Measurements from ENCODE around the gene MAP2K5.

MAP2K5 gene

GRCh38 chr15:67823314-67824196 lies 281.1 kb downstream of the MAP2K5 start:
- ChIA-PET CTCF (interaction anchor here (0.6 to 1.0 kb wide), 3 partner anchors 145 to 345 kb away, joined by 3 to 5 read pairs (median 4); no protein-coding TSS in a partner anchor), POLR2A (ENCODE audit: low non-redundant PET) (no interaction called here)
- no peak overlapping the region for H3K27ac ChIP-seq
- DNase-seq (ENCODE audit: low spot score) = no peak
- TF ChIP-seq CTCF (conservative IDR thresholded peaks at IDR 0.05; ENCODE audit: low read depth) = no peak

- H3K27ac ChIP-seq = no peak overlapping the region
- no peak for TF ChIP-seq CTCF (conservative IDR thresholded peaks at IDR 0.05; ENCODE audit: low read depth)
- CTCF ChIA-PET = interaction anchor here (0.6 to 1.1 kb wide), 6 partner anchors 20 to 520 kb away, joined by 3 to 5 read pairs (median 3); no protein-coding TSS in a partner anchor
- POLR2A ChIA-PET (ENCODE audit: low non-redundant PET) = no interaction called here
- no peak for DNase-seq (ENCODE audit: low spot score)
Observed at GRCh38 chr15:67824197-67824968, 281.9 kb downstream of the MAP2K5 start.

DNA sequence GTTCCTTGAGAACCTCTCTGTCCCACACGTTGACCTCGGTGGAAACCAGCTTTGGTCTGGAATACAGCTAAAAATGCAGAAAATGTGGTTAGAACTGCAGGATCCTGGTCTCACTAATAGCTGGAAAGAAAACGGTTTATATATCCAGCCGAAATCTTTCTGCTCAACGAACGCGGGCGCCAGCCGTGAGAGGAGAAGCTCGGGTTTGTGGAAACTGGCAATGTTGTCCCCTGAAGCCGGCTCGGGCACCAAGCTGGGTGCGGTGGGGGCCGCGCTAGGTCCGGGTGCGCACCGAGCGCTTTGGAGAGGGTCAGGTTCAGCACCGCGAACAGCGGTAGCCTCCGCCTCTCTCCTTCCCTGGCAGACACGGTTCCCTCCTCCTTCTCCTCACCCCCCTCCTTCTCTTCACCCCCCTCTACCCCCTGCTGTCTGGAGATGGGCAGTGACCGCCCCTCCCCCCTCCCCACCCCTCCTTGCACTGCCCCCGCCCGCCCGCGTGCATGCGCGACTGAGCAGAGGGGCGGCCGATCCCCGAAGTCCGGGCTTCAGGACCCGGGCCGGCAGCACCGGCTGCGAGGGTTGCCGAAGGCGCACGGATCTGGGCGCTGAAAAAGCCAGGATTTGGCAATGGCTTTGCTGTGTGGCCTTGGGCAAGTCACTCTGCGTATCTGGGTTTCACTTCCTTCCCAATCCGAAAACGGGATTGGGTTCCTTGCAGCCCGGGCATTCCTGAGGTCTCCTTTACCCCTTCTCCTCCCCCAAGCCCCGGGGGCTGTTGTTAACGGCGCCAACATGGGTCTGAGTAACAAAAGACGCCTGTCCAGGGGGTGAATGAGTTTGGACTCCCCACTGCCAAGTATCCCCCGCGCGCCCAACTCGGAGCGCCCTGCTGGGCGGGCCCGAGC lies 282.7 kb downstream of the MAP2K5 start, which contains the start of gene SKOR1:
TSS of gene SKOR1 (plus strand) at position 534 of the 905 bp plus-strand sequence. CDS start at position 628, 94 bp downstream.
- CTCF ChIA-PET = interaction anchor here (0.6 to 1.1 kb wide), 4 partner anchors 21 to 521 kb away, joined by 3 to 5 read pairs (median 3); no protein-coding TSS in a partner anchor
- no peak for TF ChIP-seq CTCF (conservative IDR thresholded peaks at IDR 0.05; ENCODE audit: low read depth)
- no peak within 1 kb of the TSS for H3K27ac ChIP-seq
- POLR2A ChIA-PET (ENCODE audit: low non-redundant PET) = no interaction called here
- DNase-seq (ENCODE audit: low spot score) = no peak

DNA sequence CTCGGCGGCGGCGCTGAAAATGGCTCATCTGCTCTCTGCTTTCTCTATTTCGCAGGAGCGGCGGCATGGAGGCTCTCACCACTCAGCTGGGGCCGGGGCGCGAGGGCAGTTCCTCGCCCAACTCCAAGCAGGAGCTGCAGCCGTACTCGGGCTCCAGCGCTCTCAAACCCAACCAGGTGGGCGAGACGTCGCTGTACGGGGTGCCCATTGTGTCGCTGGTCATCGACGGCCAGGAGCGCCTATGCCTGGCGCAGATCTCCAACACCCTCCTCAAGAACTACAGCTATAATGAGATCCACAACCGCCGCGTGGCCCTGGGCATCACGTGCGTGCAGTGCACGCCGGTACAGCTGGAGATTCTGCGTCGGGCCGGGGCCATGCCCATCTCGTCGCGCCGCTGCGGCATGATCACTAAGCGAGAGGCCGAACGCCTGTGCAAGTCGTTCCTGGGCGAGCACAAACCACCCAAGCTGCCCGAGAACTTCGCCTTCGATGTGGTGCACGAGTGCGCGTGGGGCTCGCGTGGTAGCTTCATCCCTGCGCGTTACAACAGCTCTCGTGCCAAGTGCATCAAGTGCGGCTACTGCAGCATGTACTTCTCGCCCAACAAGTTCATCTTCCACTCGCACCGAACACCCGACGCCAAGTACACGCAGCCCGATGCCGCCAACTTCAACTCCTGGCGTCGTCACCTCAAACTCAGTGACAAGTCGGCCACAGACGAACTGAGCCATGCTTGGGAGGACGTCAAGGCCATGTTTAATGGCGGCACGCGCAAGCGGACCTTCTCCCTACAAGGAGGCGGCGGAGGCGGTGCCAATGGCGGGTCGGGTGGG lies 283.6 kb downstream of the MAP2K5 start:
- CTCF ChIA-PET = interaction anchor here (0.6 kb wide), 1 partner anchor 101 kb away, joined by 5 read pairs; no protein-coding TSS in a partner anchor
- DNase-seq (ENCODE audit: low spot score) = no peak
- POLR2A ChIA-PET (ENCODE audit: low non-redundant PET) = no interaction called here
- H3K27ac ChIP-seq = no peak overlapping the region
- TF ChIP-seq CTCF (conservative IDR thresholded peaks at IDR 0.05; ENCODE audit: low read depth) = no peak

DNA sequence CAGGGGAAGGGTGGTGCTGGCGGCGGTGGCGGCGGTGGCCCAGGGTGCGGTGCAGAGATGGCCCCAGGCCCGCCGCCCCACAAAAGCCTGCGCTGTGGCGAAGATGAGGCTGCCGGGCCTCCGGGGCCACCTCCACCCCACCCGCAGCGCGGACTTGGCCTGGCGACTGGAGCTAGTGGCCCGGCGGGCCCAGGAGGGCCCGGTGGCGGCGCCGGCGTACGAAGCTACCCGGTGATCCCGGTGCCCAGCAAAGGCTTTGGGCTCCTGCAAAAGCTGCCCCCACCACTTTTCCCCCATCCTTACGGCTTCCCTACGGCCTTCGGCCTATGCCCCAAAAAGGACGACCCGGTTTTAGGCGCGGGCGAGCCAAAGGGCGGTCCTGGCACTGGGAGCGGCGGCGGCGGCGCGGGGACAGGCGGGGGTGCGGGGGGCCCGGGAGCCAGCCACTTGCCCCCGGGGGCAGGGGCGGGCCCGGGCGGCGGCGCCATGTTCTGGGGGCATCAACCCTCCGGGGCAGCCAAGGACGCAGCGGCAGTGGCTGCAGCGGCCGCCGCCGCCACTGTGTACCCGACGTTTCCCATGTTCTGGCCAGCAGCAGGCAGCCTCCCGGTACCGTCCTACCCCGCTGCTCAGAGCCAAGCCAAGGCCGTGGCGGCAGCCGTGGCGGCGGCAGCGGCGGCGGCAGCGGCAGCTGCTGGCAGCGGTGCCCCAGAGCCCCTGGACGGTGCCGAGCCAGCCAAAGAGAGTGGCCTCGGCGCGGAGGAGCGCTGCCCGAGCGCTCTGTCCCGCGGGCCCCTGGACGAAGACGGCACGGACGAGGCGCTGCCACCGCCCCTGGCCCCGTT lies 284.4 kb downstream of the MAP2K5 start:
- ChIA-PET POLR2A (ENCODE audit: low non-redundant PET) (no interaction called here), CTCF (interaction anchor here (0.6 to 0.9 kb wide), 2 partner anchors 100 to 228 kb away, joined by 4 to 5 read pairs; no protein-coding TSS in a partner anchor)

More for the DNA sequence above, 284.4 kb downstream of the MAP2K5 start:
- DNase-seq (ENCODE audit: low spot score) = no peak
- H3K27ac ChIP-seq = no peak overlapping the region
- no peak for TF ChIP-seq CTCF (conservative IDR thresholded peaks at IDR 0.05; ENCODE audit: low read depth)

All from RWPE1 (cell line).